Epidermal melanocyte (primary cell): ENCODE data around the gene SEMA5B.

ENCODE experiments used
- DNase-seq: peaks from one replicate; pipeline ENCODE4 v3.0.0; 2011; ENCODE audit warnings: low spot score; ENCODE audit not compliant: insufficient read length

The SEMA5B gene

GRCh38 chr3:122903171-122903570, 124.4 kb downstream of the SEMA5B start:
- DNase-seq: no peak

GRCh38 chr3:122902326-122902725, 125.2 kb downstream of the SEMA5B start:
- DNase-seq: no peak

- no peak for DNase-seq
These were observed 129.3 kb downstream of the SEMA5B start for GRCh38 chr3:122898298-122898697.

GRCh38 chr3:122893754-122894668, 133.6 kb downstream of the SEMA5B start:
- peak; percentile 64 for DNase-seq

GRCh38 chr3:122893282-122893681, 134.3 kb downstream of the SEMA5B start:
- no peak for DNase-seq

GRCh38 chr3:122892118-122892960, 135.2 kb downstream of the SEMA5B start:
- no peak for DNase-seq

- no peak for DNase-seq
These were observed 136.8 kb downstream of the SEMA5B start for GRCh38 chr3:122890720-122891220.

- no peak for DNase-seq
These were observed 137.4 kb downstream of the SEMA5B start for GRCh38 chr3:122890077-122890719.

GRCh38 chr3:122886946-122887345, 140.6 kb downstream of the SEMA5B start:
- DNase-seq: no peak

GRCh38 chr3:122886251-122886650, 141.3 kb downstream of the SEMA5B start:
- no peak for DNase-seq

GRCh38 chr3:122882361-122882947, 145.1 kb downstream of the SEMA5B start:
- no peak for DNase-seq

GRCh38 chr3:122880624-122881023, 146.9 kb downstream of the SEMA5B start:
- DNase-seq: no peak

GRCh38 chr3:122880173-122880572, 147.4 kb downstream of the SEMA5B start:
- no peak for DNase-seq

GRCh38 chr3:122875547-122876127, 151.9 kb downstream of the SEMA5B start:
- no peak for DNase-seq

- DNase-seq: no peak
These were observed 153.6 kb downstream of the SEMA5B start for GRCh38 chr3:122873741-122874515.

- no peak for DNase-seq
These were observed 159.2 kb downstream of the SEMA5B start for GRCh38 chr3:122868322-122868721.

- DNase-seq: no peak
These were observed 163.1 kb downstream of the SEMA5B start for GRCh38 chr3:122864498-122864897.

- DNase-seq: no peak
These were observed 165.2 kb downstream of the SEMA5B start for GRCh38 chr3:122862381-122862780.
